HG02970 (cell line): ENCODE data around the gene YWHAG.
"Not testable (repeated sequence)": the region's sequence is repeated elsewhere in the genome, so short reads cannot be mapped to it uniquely, and the experiment has no call there.

Experiments
- ATAC-seq: cut with Tn5 transposase; IDR thresholded peaks from one replicate; pipeline ENCODE4 v1.9.1; 2021; ENCODE audit warnings: mild to moderate bottlenecking, moderate library complexity, moderate number of reproducible peaks; ENCODE audit not compliant: unreplicated experiment, low FRiP score

Gene YWHAG

GRCh38 chr7:76352193-76352592 lies 6.6 kb downstream of the YWHAG start:
- ATAC-seq: no peak

- ATAC-seq: no peak
Observed at GRCh38 chr7:76351372-76351771, 7.4 kb downstream of the YWHAG start.

GRCh38 chr7:76349313-76349885 lies 9.4 kb downstream of the YWHAG start:
- ATAC-seq: no peak

GRCh38 chr7:76347710-76348109 lies 11.1 kb downstream of the YWHAG start:
- ATAC-seq: no peak

GRCh38 chr7:76346778-76347177 lies 12.0 kb downstream of the YWHAG start:
- no peak for ATAC-seq

- no peak for ATAC-seq
Observed at GRCh38 chr7:76346097-76346496, 12.7 kb downstream of the YWHAG start.

- ATAC-seq: no peak
Observed at GRCh38 chr7:76343931-76344321, 14.9 kb downstream of the YWHAG start.

- no peak for ATAC-seq
Observed at GRCh38 chr7:76343294-76343930, 15.4 kb downstream of the YWHAG start.

GRCh38 chr7:76342222-76342621 lies 16.6 kb downstream of the YWHAG start:
- no peak for ATAC-seq

- ATAC-seq: no peak
Observed at GRCh38 chr7:76340617-76341131, 18.1 kb downstream of the YWHAG start.

- no peak for ATAC-seq
Observed at GRCh38 chr7:76338298-76339084, 20.3 kb downstream of the YWHAG start.

GRCh38 chr7:76337147-76337546 lies 21.6 kb downstream of the YWHAG start:
- ATAC-seq: no peak

- ATAC-seq: no peak
Observed at GRCh38 chr7:76336094-76336493, 22.7 kb downstream of the YWHAG start.

- ATAC-seq: not testable (repeated sequence)
Observed at GRCh38 chr7:76335417-76335816, 23.4 kb downstream of the YWHAG start.

GRCh38 chr7:76334320-76334967 lies 24.3 kb downstream of the YWHAG start:
- no peak for ATAC-seq

GRCh38 chr7:76333511-76334101 lies 25.2 kb downstream of the YWHAG start:
- no peak for ATAC-seq

- no peak for ATAC-seq
Observed at GRCh38 chr7:76332078-76332477, 26.7 kb downstream of the YWHAG start.

GRCh38 chr7:76330673-76331072 lies 28.1 kb downstream of the YWHAG start:
- no peak for ATAC-seq

GRCh38 chr7:76330261-76330660 lies 28.5 kb downstream of the YWHAG start:
- no peak for ATAC-seq

- ATAC-seq: no peak
Observed at GRCh38 chr7:76329479-76329878, 29.3 kb downstream of the YWHAG start.

- no peak for ATAC-seq
Observed at GRCh38 chr7:76328389-76328788, 30.4 kb downstream of the YWHAG start.
